HFFc6 (cell line): ENCODE measurements around the gene MAN2A2. TPM values are rescaled to one million over a fixed set of nuclear protein-coding genes. Genes with fewer than 3 reads are reported as not detected.

Experiments
- DNase-seq: peaks from one replicate; pipeline ENCODE4 v3.0.0-alpha.2; 2018
- H3K27ac Mint-ChIP-seq: 2 replicates; pipeline ENCODE4 v1.8.0; 2020; ENCODE audit warnings: mild to moderate bottlenecking, mixed read lengths
- H3K27me3 Mint-ChIP-seq: 2 replicates; pipeline ENCODE4 v1.8.0; 2021; ENCODE audit warnings: mild to moderate bottlenecking, moderate library complexity, mixed read lengths; ENCODE audit not compliant: insufficient read depth
- H3K36me3 Mint-ChIP-seq: 2 replicates; pipeline ENCODE4 v1.8.0; 2021; ENCODE audit warnings: low read depth, mixed read lengths
- H3K4me1 Mint-ChIP-seq: 2 replicates; pipeline ENCODE4 v1.8.0; 2020; ENCODE audit warnings: low read depth, mixed read lengths
- H3K4me3 Mint-ChIP-seq: 2 replicates; pipeline ENCODE4 v1.8.0; 2020; ENCODE audit warnings: mild to moderate bottlenecking, moderate library complexity, mixed read lengths
- H3K9me3 Mint-ChIP-seq: 2 replicates; pipeline ENCODE4 v1.8.0; 2020; ENCODE audit warnings: mild to moderate bottlenecking, mixed read lengths
- CTCF ChIP-seq: fragments of 200-600 bp; sonication (generic); IDR thresholded peaks from 2 replicates; pipeline ENCODE4 v1.5.0; 2021; ENCODE audit warnings: antibody characterized with exemption, mild to moderate bottlenecking
- total RNA-seq, 6 experiments: library from RNA; stranded (reverse); fragmentation: NEBNext Ultra II Directional; extraction: Animal tissue kit (Norgen Biotek cat#: 25700); gene quantifications; 2 replicates in 1 of 6; 3 replicates in 5 of 6; pipeline ENCODE4 v1.2.3, GENCODE V29; 2021

The MAN2A2 gene
- total RNA-seq, 6 experiments from 2014 or later, result 15.8 to 26.9 (median 23.4) TPM

GRCh38 chr15:90869140-90869541 is 34.0 kb upstream of the MAN2A2 start:
- Mint-ChIP-seq H3K4me3 (no peak overlapping the region), H3K27me3 (peaks cover 8% of the 10 kb centered on the region), H3K27ac (peak overlapping the region; percentile 88), H3K9me3 (no peaks in the 10 kb centered on the region), H3K36me3 (no peaks in the 10 kb centered on the region), H3K4me1 (peaks cover 48% of the 10 kb centered on the region)
- no peak for TF ChIP-seq CTCF
- no peak for DNase-seq

DNA sequence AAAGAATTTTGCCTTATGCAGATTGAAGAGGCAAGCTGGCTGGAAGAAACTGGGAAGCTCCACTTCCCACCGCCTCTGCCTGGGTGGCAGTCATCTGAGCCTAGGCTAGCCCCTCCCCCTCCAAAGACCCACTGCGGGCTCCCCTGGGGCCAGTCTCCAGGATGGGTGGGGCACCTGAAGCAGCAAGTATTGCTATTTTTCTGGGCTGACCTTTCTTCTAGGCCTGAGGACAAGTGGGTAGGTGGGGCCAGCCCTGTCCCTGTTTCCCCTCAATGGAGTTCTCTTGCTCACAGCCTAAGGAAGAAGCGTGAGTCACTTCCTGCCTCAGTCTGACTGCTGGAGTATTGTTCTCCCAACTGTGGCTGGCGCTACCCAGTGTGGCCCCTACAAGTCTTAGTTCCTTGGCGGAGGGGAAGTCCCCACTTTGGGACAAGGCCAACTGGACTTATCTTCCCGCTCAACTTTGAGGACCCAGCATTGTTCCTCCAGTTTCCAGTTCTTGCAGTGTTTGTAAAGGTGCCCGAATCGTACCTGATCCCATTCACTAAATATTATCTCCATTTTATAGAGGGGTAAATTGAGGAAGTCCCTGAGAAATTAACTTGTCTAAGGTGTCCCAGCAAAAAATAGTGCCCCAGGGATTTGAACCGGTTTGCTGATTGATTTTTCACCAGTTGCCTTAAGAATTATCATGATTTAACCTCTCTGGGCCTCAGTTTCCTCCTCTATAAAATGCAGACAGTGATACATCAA is 33.3 kb upstream of the MAN2A2 start:
- Mint-ChIP-seq H3K27me3 (peaks cover 8% of the 10 kb centered on the region), H3K4me3 (peak overlapping the region; percentile 90), H3K36me3 (no peaks in the 10 kb centered on the region), H3K4me1 (peaks cover 48% of the 10 kb centered on the region), H3K27ac (peak overlapping the region; percentile 88), H3K9me3 (no peaks in the 10 kb centered on the region)
- DNase-seq, result peak; percentile 43
- no peak for TF ChIP-seq CTCF

DNA sequence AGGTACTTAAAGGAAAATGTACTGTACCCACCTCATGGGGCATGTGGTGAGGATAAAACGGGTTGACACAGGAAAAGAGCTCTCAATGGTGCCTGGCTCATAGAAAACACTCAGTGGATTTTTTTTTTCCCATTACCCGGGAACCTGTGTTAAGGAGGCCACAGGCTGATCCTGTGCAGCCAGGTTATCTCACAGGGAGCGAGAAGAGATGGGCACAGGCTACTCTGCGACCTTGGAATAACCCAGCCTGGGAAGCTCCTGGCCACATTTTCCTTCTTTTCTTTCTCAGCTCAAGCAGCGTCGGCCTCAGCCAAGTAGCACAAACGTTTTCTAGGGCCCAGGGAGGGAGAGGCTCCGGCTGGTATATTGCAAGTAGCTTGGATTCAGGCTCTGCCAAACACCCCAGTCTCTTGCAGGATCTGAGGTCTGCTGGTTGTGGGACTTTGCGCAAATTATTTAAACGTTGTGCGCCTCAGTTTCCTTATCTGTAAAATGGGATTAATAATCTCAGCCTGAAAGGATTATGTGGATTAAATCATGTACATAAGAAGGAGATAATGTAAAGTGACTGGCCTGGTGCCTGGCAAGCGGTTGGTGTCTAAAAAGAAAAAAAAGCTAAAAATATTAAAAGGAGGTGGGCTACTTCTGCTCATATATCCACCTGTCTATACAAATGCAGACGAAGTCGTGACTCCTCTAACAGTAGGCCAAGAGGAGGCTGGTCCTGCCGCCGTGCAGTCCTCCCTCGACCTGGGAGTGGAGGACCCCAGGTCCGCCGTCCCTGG is 32.6 kb upstream of the MAN2A2 start:
- no peak for DNase-seq
- Mint-ChIP-seq H3K36me3 (no peaks in the 10 kb centered on the region), H3K9me3 (no peaks in the 10 kb centered on the region), H3K27me3 (peaks cover 8% of the 10 kb centered on the region), H3K4me1 (peaks cover 48% of the 10 kb centered on the region), H3K4me3 (peak overlapping the region; percentile 90), H3K27ac (peak overlapping the region; percentile 88)
- TF ChIP-seq CTCF, result no peak

DNA sequence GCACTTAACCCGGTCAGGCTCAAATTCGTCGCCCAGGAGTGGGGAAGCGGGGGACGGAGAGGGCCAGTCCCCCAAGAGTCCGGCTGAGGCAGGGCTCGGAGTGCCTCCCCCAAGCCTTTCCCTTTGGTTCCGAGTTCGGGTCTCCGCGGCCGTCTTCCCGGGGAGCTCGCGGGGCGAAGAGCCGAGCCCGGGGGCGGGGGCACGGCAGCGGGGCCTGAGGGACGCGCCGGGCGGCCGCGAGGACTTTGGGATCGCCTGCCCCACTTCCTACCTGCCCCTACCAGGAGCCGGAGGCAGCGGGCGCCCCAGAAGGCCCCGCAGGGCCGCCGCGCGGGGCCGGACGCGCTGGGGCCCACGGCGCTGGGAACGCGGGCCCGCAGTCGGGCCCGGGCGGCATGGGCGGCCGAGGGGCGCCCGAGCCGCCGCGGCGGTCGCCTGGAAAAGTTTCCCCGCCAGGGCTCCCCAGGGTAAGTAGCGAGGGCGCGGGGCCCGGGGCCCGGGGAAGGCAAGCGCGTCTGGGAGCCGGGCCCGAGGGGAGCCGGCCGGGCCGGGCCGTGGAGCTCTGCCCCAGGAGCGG is 31.9 kb upstream of the MAN2A2 start:
- no peak for DNase-seq
- H3K36me3 Mint-ChIP-seq, result no peaks in the 10 kb centered on the region
- H3K27ac Mint-ChIP-seq, result peak overlapping the region; percentile 88
- peaks cover 48% of the 10 kb centered on the region for H3K4me1 Mint-ChIP-seq
- no peak for TF ChIP-seq CTCF
- H3K27me3 Mint-ChIP-seq, result peaks cover 3% of the 10 kb centered on the region
- peak overlapping the region; percentile 90 for H3K4me3 Mint-ChIP-seq
- H3K9me3 Mint-ChIP-seq, result no peaks in the 10 kb centered on the region

DNA sequence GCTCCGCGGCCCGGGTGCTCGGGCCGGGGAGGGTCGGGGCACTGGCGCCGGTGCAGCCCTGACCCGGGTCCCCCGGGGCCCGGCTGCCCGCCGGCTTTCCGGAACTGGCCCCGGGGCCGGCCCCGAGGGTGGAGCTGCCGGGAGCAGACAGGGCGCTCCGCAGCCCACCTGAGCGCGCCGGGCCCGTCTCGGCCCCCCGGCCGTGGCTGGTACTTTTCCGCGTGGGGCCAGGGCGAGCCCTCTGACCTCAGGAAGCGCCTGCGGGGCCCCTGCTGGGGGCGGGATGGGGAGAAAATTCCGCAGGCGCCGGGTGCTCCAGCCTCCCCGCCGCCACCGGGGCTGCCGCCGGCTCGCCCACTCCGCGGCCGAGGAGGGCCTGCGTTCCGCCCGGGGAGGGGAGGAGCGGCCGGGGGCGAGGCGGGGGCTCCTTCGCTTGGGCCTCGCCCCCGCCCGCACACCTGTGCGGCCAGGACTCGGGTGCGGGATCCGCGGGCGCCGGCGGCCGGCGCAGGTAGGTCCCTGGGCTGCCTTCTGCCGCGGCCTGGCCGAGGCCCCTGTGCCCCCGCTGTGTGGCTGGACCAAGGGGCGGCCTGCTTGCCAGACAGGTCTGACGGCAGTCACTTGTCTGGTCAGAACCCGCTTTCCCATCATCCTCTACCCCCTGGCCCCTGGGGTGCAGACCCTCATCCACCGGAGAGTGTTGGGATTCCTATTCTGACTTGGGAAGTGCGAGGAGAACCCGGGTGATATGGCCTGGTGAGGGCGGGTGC is 31.2 kb upstream of the MAN2A2 start:
- H3K9me3 Mint-ChIP-seq, result no peaks in the 10 kb centered on the region
- peaks cover 3% of the 10 kb centered on the region for H3K27me3 Mint-ChIP-seq
- H3K36me3 Mint-ChIP-seq, result no peaks in the 10 kb centered on the region
- DNase-seq, result no peak
- no peak for TF ChIP-seq CTCF
- peak overlapping the region; percentile 93 for H3K27ac Mint-ChIP-seq
- H3K4me3 Mint-ChIP-seq, result peak overlapping the region; percentile 87
- peaks cover 48% of the 10 kb centered on the region for H3K4me1 Mint-ChIP-seq
